ENCODE results near the gene LAMA1. TPM values are rescaled to one million over a fixed set of nuclear protein-coding genes. Genes with fewer than 3 reads are reported as not detected.

Gene LAMA1
- total RNA-seq, 4 donors from 2014 or later, result 0.83 to 3.2 (median 1.4) TPM

- WGBS, result 97% methylated on average over 1 of the region's 1 CpG
Measured at GRCh38 chr18:6960124-6960523, 157.5 kb downstream of the LAMA1 start.

GRCh38 chr18:6959110-6959509 lies 158.5 kb downstream of the LAMA1 start:
- no peaks in the 10 kb centered on the region for H3K4me1 ChIP-seq
- no peak for DNase-seq (ENCODE audit: low spot score in 2 of 2)
- no peaks in the 10 kb centered on the region for H3K27me3 ChIP-seq
- no peaks in the 10 kb centered on the region for H3K36me3 ChIP-seq
- TF ChIP-seq POLR2A (IDR thresholded peaks at IDR 0.05), result no peak
- no peak for TF ChIP-seq POLR2AphosphoS5 (IDR thresholded peaks at IDR 0.05)
- no peak for TF ChIP-seq EP300 (IDR thresholded peaks at IDR 0.05)
- no peak for TF ChIP-seq CTCF (IDR thresholded peaks at IDR 0.05)
- no peaks in the 10 kb centered on the region for H3K9me3 ChIP-seq
- WGBS, result 88% methylated on average over 12 of the region's 12 CpGs
- no peak overlapping the region for H3K4me3 ChIP-seq
- no peak overlapping the region for H3K27ac ChIP-seq

More at GRCh38 chr18:6960124-6960523, 157.5 kb downstream of the LAMA1 start:
- Histone ChIP-seq H3K4me1 (no peaks in the 10 kb centered on the region), H3K4me3 (no peak overlapping the region), H3K36me3 (no peaks in the 10 kb centered on the region), H3K27me3 (no peaks in the 10 kb centered on the region), H3K27ac (no peak overlapping the region), H3K9me3 (no peaks in the 10 kb centered on the region)
- TF ChIP-seq POLR2AphosphoS5 (IDR thresholded peaks at IDR 0.05) (no peak), CTCF (IDR thresholded peaks at IDR 0.05) (no peak), POLR2A (IDR thresholded peaks at IDR 0.05) (no peak), EP300 (IDR thresholded peaks at IDR 0.05) (no peak)
- no peak for DNase-seq (ENCODE audit: low spot score in 2 of 2)

- no peak for DNase-seq (ENCODE audit: low spot score in 2 of 2)
- TF ChIP-seq POLR2A (IDR thresholded peaks at IDR 0.05), result no peak
- no peak for TF ChIP-seq POLR2AphosphoS5 (IDR thresholded peaks at IDR 0.05)
- TF ChIP-seq CTCF (IDR thresholded peaks at IDR 0.05), result no peak
- no peak for TF ChIP-seq EP300 (IDR thresholded peaks at IDR 0.05)
- Histone ChIP-seq H3K27me3 (no peaks in the 10 kb centered on the region), H3K4me3 (no peak overlapping the region), H3K9me3 (no peaks in the 10 kb centered on the region), H3K4me1 (no peaks in the 10 kb centered on the region), H3K36me3 (no peaks in the 10 kb centered on the region), H3K27ac (no peak overlapping the region)
- WGBS, result 97% methylated on average over 11 of the region's 12 CpGs
Measured at GRCh38 chr18:6956999-6957398, 160.6 kb downstream of the LAMA1 start.

GRCh38 chr18:6956495-6956894 lies 161.1 kb downstream of the LAMA1 start:
- no peaks in the 10 kb centered on the region for H3K9me3 ChIP-seq
- no peak overlapping the region for H3K4me3 ChIP-seq
- H3K27me3 ChIP-seq, result no peaks in the 10 kb centered on the region
- no peak overlapping the region for H3K27ac ChIP-seq
- H3K4me1 ChIP-seq, result no peaks in the 10 kb centered on the region
- no peaks in the 10 kb centered on the region for H3K36me3 ChIP-seq
- DNase-seq (ENCODE audit: low spot score in 2 of 2), result no peak
- 84% methylated on average over 5 of the region's 5 CpGs for WGBS
- TF ChIP-seq CTCF (IDR thresholded peaks at IDR 0.05) (no peak), POLR2A (IDR thresholded peaks at IDR 0.05) (no peak), EP300 (IDR thresholded peaks at IDR 0.05) (no peak), POLR2AphosphoS5 (IDR thresholded peaks at IDR 0.05) (no peak)

GRCh38 chr18:6955304-6955703 lies 162.3 kb downstream of the LAMA1 start:
- Histone ChIP-seq H3K27me3 (no peaks in the 10 kb centered on the region), H3K4me3 (no peak overlapping the region), H3K9me3 (no peaks in the 10 kb centered on the region), H3K27ac (no peak overlapping the region), H3K36me3 (no peaks in the 10 kb centered on the region), H3K4me1 (no peaks in the 10 kb centered on the region)
- no peak for DNase-seq (ENCODE audit: low spot score in 2 of 2)
- no peak for TF ChIP-seq POLR2A (IDR thresholded peaks at IDR 0.05)
- TF ChIP-seq CTCF (IDR thresholded peaks at IDR 0.05), result no peak
- no peak for TF ChIP-seq POLR2AphosphoS5 (IDR thresholded peaks at IDR 0.05)
- TF ChIP-seq EP300 (IDR thresholded peaks at IDR 0.05), result no peak
- 97% methylated on average over 18 of the region's 18 CpGs for WGBS
